Activated T-helper 1 cell treated with anti-CD3 and anti-CD28 coated beads, Interleukin-12 subunit alpha, Interleukin-12 subunit beta, Interleukin-2, Interleukin-4 antibody, amounts not matched to agents 30 ng/mL and 10 ng/mL and 1 ng/mL, durations not matched to agents 14 hours and 24 hours and 36 hours (primary cell): Measurements from ENCODE around the gene PLEKHF1. TPM values are rescaled to one million over a fixed set of nuclear protein-coding genes. Genes with fewer than 3 reads are reported as not detected.

Source experiments
- DNase-seq: peaks from one replicate; pipeline ENCODE4 v3.0.0; 2021; ENCODE audit warnings: low spot score
- H3K27ac Mint-ChIP-seq: one replicate; pipeline ENCODE4 v1.8.0; 2021; ENCODE audit warnings: mild to moderate bottlenecking, mixed read lengths
- H3K27me3 Mint-ChIP-seq: one replicate; pipeline ENCODE4 v1.8.0; 2022; ENCODE audit warnings: mild to moderate bottlenecking, moderate library complexity, mixed read lengths; ENCODE audit not compliant: insufficient read depth
- H3K36me3 Mint-ChIP-seq: one replicate; pipeline ENCODE4 v1.8.0; 2021; ENCODE audit warnings: low read depth, mixed read lengths
- H3K4me1 Mint-ChIP-seq: one replicate; pipeline ENCODE4 v1.8.0; 2021; ENCODE audit warnings: low read depth, mixed read lengths
- H3K4me3 Mint-ChIP-seq: one replicate; pipeline ENCODE4 v1.8.0; 2021; ENCODE audit warnings: mild to moderate bottlenecking, moderate library complexity, mixed read lengths
- H3K9me3 Mint-ChIP-seq: one replicate; pipeline ENCODE4 v1.8.0; 2021; ENCODE audit warnings: mixed read lengths
- intact Hi-C: fragments of 100-400 bp; cut with micrococcal nuclease; formaldehyde crosslinking; loops from one replicate; pipeline ENCODE4 v1.15.1; 2024
- total RNA-seq: library from RNA; stranded (reverse); gene quantifications from 2 replicates; pipeline ENCODE4 v1.2.3, GENCODE V29; 2022

Gene PLEKHF1
- total RNA-seq, 1 donor from 2014 or later, result 30.9 TPM

DNA sequence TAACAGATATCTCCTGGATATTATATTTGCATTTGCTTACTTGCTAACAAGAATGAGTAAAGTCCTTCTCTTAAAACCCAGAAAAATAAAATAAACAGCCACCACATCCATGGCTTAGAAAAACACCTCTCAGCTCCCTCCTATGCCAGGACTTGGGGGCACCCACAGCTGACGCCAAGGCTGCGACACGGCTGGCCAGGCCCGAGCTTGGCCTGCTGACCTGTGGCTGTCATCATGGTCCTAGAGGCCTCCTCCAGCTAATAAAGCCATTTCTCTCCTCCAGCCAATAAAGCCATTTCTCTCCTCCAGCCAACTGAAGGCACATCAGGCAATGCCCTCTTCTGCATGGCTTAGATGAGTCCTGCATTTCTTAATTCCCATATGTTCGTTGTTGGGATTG, 28.9 kb downstream of the PLEKHF1 start:
- no peak overlapping the region for H3K27ac Mint-ChIP-seq

DNA sequence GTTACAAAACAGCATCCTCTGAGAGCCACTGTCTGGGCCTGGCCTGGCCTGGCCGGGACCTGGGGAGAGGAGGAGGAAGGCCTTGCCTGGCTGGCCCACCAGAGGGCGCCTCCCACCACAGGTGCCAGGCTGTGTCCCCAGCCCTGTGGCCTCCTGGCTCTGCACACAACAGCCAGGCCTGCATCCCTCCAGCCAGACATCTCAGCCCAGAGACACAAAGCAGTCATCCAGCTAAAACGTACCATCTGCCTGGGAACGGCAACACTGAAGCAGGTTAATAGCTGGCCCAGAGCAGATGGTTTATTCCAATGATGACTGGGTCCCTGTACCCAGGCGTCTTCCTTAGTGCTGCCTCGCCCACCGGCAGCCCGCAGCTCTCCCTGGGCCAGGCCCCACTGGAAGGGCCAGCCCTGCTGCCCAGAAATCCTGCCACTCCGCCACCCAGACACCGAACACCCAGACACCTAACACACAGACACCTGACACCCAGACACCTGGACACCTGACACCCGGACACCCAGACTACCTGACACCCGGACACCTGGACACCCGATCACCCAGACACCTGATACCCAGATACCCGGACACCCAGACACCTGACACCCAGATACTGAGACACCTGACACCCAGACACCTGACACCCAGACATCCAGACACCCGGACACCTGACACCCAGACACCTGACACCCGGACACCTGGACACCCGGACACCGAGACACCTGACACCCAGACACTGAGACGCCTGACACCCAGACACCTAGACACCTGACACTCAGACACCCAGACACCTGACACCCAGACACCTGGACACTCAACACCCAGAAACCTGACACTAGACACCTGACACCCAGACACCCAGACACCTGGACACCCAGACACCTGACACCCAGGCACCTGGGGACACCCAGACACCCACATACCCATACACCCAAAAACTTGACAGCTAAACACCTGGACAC, 29.7 kb downstream of the PLEKHF1 start:
- Mint-ChIP-seq H3K27me3 (no peaks in the 10 kb centered on the region), H3K4me3 (no peak overlapping the region), H3K9me3 (no peaks in the 10 kb centered on the region), H3K4me1 (peaks cover 15% of the 10 kb centered on the region), H3K27ac (peak overlapping the region; percentile 70), H3K36me3 (peaks cover 4% of the 10 kb centered on the region)
- peak; percentile 73 for DNase-seq
- intact Hi-C loops, result loop anchor here (1.0 to 5.0 kb wide), 2 partner anchors 21 to 168 kb away; partner anchors contain the start of gene VSTM2B

More for the DNA sequence above, 28.9 kb downstream of the PLEKHF1 start:
- H3K9me3 Mint-ChIP-seq, result no peaks in the 10 kb centered on the region
- peaks cover 21% of the 10 kb centered on the region for H3K4me1 Mint-ChIP-seq
- intact Hi-C loops, result loop anchor here (1.0 to 5.0 kb wide), 2 partner anchors 22 to 167 kb away; partner anchors contain the start of gene VSTM2B
- no peaks in the 10 kb centered on the region for H3K27me3 Mint-ChIP-seq
- DNase-seq, result no peak
- H3K36me3 Mint-ChIP-seq, result peaks cover 9% of the 10 kb centered on the region
- no peak overlapping the region for H3K4me3 Mint-ChIP-seq

- no peaks in the 10 kb centered on the region for H3K9me3 Mint-ChIP-seq
- H3K4me1 Mint-ChIP-seq, result peaks cover 11% of the 10 kb centered on the region
- no peak overlapping the region for H3K4me3 Mint-ChIP-seq
- peaks cover 4% of the 10 kb centered on the region for H3K36me3 Mint-ChIP-seq
- H3K27me3 Mint-ChIP-seq, result no peaks in the 10 kb centered on the region
- no peak for DNase-seq
- H3K27ac Mint-ChIP-seq, result no peak overlapping the region
- intact Hi-C loops, result no loop called here
These were observed 30.7 kb downstream of the PLEKHF1 start for GRCh38 chr19:29695765-29696564.

DNA sequence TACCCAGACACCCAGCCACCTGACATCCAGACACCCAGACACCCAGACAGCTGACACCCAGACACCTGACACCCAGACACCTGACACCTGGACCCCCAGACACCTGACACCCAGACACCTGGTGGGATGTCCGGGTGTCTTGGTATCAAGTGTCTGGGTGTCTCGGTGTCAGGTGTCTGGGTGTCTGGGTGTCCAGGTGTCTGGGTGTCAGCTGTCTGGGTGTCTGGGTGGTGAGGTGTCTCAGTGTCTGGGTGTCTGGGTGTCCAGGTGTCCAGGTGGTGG, 31.2 kb downstream of the PLEKHF1 start:
- no peaks in the 10 kb centered on the region for H3K27me3 Mint-ChIP-seq
- H3K9me3 Mint-ChIP-seq, result no peaks in the 10 kb centered on the region
- H3K4me1 Mint-ChIP-seq, result peaks cover 8% of the 10 kb centered on the region
- no peak for DNase-seq
- peaks cover 3% of the 10 kb centered on the region for H3K36me3 Mint-ChIP-seq
- intact Hi-C loops, result no loop called here
- no peak overlapping the region for H3K4me3 Mint-ChIP-seq
- no peak overlapping the region for H3K27ac Mint-ChIP-seq

- Mint-ChIP-seq H3K36me3 (peaks cover 6% of the 10 kb centered on the region), H3K27ac (peak overlapping the region; percentile 40), H3K9me3 (no peaks in the 10 kb centered on the region), H3K4me1 (peaks cover 8% of the 10 kb centered on the region), H3K27me3 (no peaks in the 10 kb centered on the region), H3K4me3 (no peak overlapping the region)
- DNase-seq, result no peak
- intact Hi-C loops, result no loop called here
These were observed 32.4 kb downstream of the PLEKHF1 start for GRCh38 chr19:29697523-29698261.

DNA sequence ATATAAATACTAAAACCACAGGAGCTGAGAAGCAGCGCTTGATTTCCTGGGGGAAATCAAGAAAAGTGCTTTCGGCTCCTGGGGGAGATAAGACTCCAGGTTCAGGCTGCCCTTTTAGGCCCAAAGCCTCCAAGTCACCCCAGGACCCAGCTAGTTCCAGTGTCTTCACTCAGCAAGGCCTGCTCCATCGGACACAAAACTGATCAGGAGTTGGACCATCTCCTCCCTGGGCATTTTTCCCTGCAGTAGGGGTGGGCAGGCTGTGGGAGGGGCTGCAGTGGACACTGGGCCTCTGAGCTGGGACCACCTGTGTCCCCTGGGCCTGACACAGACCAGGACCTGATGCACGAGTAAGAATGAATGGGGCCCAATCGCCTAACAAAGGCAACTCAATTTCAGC, 34.6 kb downstream of the PLEKHF1 start:
- Mint-ChIP-seq H3K9me3 (no peaks in the 10 kb centered on the region), H3K36me3 (peaks cover 8% of the 10 kb centered on the region), H3K4me3 (no peak overlapping the region), H3K27ac (no peak overlapping the region), H3K4me1 (peaks cover 13% of the 10 kb centered on the region), H3K27me3 (no peaks in the 10 kb centered on the region)
- DNase-seq, result no peak
- intact Hi-C loops, result no loop called here

DNA sequence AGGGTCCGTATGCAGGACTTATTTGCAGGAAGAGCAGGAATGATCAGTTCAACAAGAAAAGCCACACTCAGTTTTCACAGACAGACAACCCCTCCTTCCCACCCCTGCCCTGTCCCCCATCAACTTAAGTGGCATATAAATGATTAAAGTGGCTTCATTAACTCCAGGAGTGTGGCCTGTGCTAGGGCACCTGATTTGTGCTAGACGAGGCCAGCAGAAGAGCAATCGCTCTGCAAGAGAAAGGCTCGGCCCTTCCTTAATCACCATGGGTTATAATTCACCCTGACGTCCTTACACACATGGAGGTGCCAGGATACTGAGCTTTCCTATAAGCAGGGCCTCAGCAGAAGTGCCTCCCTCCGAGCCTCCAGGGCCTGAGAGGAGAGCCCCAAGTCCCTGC, 35.2 kb downstream of the PLEKHF1 start:
- intact Hi-C loops, result no loop called here
- H3K9me3 Mint-ChIP-seq, result no peaks in the 10 kb centered on the region
- H3K4me3 Mint-ChIP-seq, result no peak overlapping the region
- H3K27me3 Mint-ChIP-seq, result no peaks in the 10 kb centered on the region
- H3K27ac Mint-ChIP-seq, result peak overlapping the region; percentile 34
- H3K4me1 Mint-ChIP-seq, result peaks cover 19% of the 10 kb centered on the region
- peaks cover 12% of the 10 kb centered on the region for H3K36me3 Mint-ChIP-seq
- no peak for DNase-seq

- intact Hi-C loops, result no loop called here
- Mint-ChIP-seq H3K27ac (no peak overlapping the region), H3K27me3 (no peaks in the 10 kb centered on the region), H3K4me1 (peaks cover 36% of the 10 kb centered on the region), H3K36me3 (peaks cover 14% of the 10 kb centered on the region), H3K9me3 (no peaks in the 10 kb centered on the region), H3K4me3 (no peak overlapping the region)
- no peak for DNase-seq
These were observed 37.1 kb downstream of the PLEKHF1 start for GRCh38 chr19:29702161-29702962.

DNA sequence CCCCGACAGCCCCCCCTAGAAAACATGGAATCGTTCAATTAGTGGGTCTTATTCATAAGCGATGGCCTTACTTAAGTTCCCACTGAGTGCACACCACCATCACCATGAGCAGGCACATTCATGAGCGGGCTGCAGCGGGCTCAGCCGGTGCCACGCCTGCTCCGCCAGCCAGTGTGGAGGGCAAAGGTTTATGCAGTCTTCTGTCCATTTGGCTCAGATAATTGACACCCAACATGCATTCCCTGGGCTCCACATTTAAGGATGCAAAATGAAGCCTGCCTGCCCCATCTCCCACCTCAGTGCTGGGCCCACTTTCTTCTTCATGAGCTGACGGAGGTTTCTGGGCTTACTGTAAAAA, 37.7 kb downstream of the PLEKHF1 start:
- intact Hi-C loops, result no loop called here
- Mint-ChIP-seq H3K4me1 (peaks cover 40% of the 10 kb centered on the region), H3K36me3 (peaks cover 17% of the 10 kb centered on the region), H3K4me3 (no peak overlapping the region), H3K27ac (no peak overlapping the region), H3K9me3 (no peaks in the 10 kb centered on the region), H3K27me3 (no peaks in the 10 kb centered on the region)
- no peak for DNase-seq

DNA sequence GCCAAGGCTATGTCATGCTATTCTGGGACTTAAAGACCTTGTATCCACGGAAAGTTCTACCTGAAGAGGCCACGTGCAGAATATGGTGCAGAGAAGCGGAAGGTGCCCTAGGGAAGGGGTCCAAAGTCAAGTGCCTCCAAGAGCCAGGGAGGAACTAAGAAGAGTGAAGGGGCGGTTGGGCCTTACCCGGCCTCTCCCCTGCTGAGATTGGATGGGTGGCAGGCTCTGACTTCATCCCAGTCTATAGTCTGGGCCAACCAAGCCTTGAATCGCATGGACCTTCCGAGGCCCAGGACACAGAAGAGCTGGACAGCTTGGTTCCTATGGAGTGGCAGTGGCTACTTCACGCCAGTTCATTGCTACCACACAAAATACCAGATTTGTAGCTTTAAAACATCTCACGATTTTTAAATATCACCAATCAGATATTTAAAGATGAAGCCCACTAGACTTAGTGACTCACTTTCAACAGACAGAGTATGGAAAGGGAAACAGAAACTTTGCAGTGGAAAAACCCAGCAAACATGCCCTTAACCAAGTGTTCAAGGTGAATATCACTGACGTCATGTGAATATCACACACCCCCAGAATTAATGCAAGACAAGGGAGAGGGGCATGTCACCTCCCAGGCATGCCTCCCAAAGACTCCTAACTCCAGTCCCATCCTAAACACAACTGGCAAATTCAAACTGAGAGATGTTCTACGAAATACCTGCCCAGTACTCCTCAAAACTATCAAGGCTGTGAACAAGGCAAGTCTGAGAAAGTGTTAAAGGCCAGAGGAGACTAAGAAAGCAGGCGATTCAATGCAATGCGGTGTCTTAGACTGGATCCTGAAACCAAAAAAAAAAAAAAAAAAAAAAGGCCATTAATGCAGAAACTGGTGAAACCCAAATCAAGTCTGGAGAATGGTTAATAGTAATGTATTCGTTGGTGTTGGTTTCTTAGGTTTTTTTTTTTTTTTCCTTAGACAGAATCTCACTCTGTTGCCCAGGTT, 39.6 kb downstream of the PLEKHF1 start:
- H3K4me3 Mint-ChIP-seq, result peak overlapping the region; percentile 53
- H3K36me3 Mint-ChIP-seq, result peaks cover 22% of the 10 kb centered on the region
- intact Hi-C loops, result loop anchor here (1.0 kb wide), 2 partner anchors 9 to 32 kb away; no protein-coding TSS in a partner anchor
- H3K27ac Mint-ChIP-seq, result peak overlapping the region; percentile 92
- H3K9me3 Mint-ChIP-seq, result no peaks in the 10 kb centered on the region
- H3K27me3 Mint-ChIP-seq, result no peaks in the 10 kb centered on the region
- DNase-seq, result no peak
- peaks cover 52% of the 10 kb centered on the region for H3K4me1 Mint-ChIP-seq

DNA sequence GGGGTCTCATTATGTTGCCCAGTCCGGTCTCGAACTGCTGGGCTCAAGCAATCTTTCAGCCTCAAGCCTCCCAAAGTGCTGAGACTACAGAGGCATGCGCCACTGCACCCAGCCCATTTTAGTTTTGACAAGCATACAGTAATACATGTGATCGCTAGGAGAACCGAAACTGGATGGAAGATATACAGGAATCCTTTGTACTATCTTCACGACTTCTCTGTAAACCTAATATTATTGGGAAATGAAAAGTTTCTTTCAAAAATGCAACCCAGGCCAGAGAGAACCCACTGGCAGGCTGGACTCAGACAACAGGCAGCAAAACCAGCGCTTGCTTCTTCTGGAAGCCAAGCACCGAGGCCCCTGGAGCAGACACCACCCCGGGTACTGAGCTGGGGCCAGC, 40.4 kb downstream of the PLEKHF1 start:
- H3K4me1 Mint-ChIP-seq, result peaks cover 61% of the 10 kb centered on the region
- DNase-seq, result no peak
- intact Hi-C loops, result loop anchor here (1.0 kb wide), 2 partner anchors 9 to 32 kb away; no protein-coding TSS in a partner anchor

More for the DNA sequence above, 40.4 kb downstream of the PLEKHF1 start:
- no peaks in the 10 kb centered on the region for H3K9me3 Mint-ChIP-seq
- H3K36me3 Mint-ChIP-seq, result peaks cover 26% of the 10 kb centered on the region
- no peak overlapping the region for H3K4me3 Mint-ChIP-seq
- no peaks in the 10 kb centered on the region for H3K27me3 Mint-ChIP-seq
- H3K27ac Mint-ChIP-seq, result peak overlapping the region; percentile 92
